B cell (primary cell): ENCODE measurements around the gene ZSWIM4. TPM values are rescaled to one million over a fixed set of nuclear protein-coding genes. Genes with fewer than 3 reads are reported as not detected.

Source experiments
- ATAC-seq: fragments of 200-7000 bp; cut with Tn5 transposase; one replicate; pipeline ENCODE4 v1.10.0; 2021; ENCODE audit warnings: low read depth, mild to moderate bottlenecking, moderate number of reproducible peaks, moderate library complexity
- CTCF ChIA-PET: fragments of 350-600 bp; sonication (Branson Sonifier 250); formaldehyde crosslinking; loops from one replicate; lab custom pipeline; 2021; ENCODE audit warnings: antibody characterized with exemption, inconsistent platforms; lab: Charles Lee
- POLR2A ChIA-PET: fragments of 350-600 bp; sonication (Branson Sonifier 250); formaldehyde crosslinking; loops from one replicate; lab custom pipeline; 2021; ENCODE audit warnings: antibody characterized with exemption; lab: Charles Lee
- DNase-seq: peaks from one replicate; pipeline ENCODE4 v3.0.0; 2013
- H2AFZ ChIP-seq: 2 replicates; pipeline ENCODE4 v1.6.1; 2012; ENCODE audit warnings: mild to moderate bottlenecking, low read depth, low read length; ENCODE audit not compliant: insufficient read depth, poor library complexity, severe bottlenecking
- H3K27ac ChIP-seq, 2 donors: 1 replicate in 1 of 2; 2 replicates in 1 of 2; pipeline ENCODE4 v1.5.1; 2012 to 2013; ENCODE audit warnings: low read length in 2 of 2, mild to moderate bottlenecking in 2 of 2, moderate library complexity in 1 of 2
- H3K27me3 ChIP-seq, 4 experiments: fragments of 200-600 bp in 1 of 4; sonication (generic) in 1 of 4; replicated peaks in 1 of 4; 1 replicate in 2 of 4; 2 replicates in 2 of 4; pipeline versions ENCODE4 v1.6.1 to v1.7.0; 2013 to 2016; ENCODE audit warnings: low read length in 3 of 4, mild to moderate bottlenecking in 2 of 4, mixed read lengths in 1 of 4, moderate library complexity in 1 of 4; ENCODE audit not compliant: insufficient read depth in 4 of 4, control insufficient read depth in 3 of 4; ENCODE audit errors: control extremely low read depth in 1 of 4
- H3K36me3 ChIP-seq, 2 experiments: replicated peaks in 1 of 2; 1 replicate in 1 of 2; 2 replicates in 1 of 2; pipeline versions ENCODE4 v1.6.1 to v1.7.1; 2013; ENCODE audit warnings: low read length in 1 of 2; ENCODE audit not compliant: insufficient read depth in 2 of 2, control insufficient read depth in 1 of 2; ENCODE audit errors: control extremely low read depth in 1 of 2, extremely low read depth in 1 of 2
- H3K4me1 ChIP-seq, 2 donors: fragments of 200-600 bp in 1 of 2; sonication (generic) in 1 of 2; 1 replicate in 1 of 2; 2 replicates in 1 of 2; pipeline versions ENCODE4 v1.5.1 to v1.6.1; 2013 to 2017; ENCODE audit warnings: low read length in 2 of 2; ENCODE audit not compliant: control insufficient read depth in 2 of 2, insufficient read depth in 2 of 2
- H3K4me2 ChIP-seq: replicated peaks from 2 replicates; pipeline ENCODE3; 2012; ENCODE audit warnings: mild to moderate bottlenecking, low read depth, low read length; ENCODE audit not compliant: poor library complexity, severe bottlenecking
- H3K4me3 ChIP-seq, 5 experiments: fragments of 200-600 bp in 1 of 5; sonication (generic) in 1 of 5; 1 replicate in 3 of 5; 2 replicates in 2 of 5; pipeline versions ENCODE4 v1.5.1 to v1.7.0; 2011 to 2016; ENCODE audit warnings: low read length in 4 of 5, mild to moderate bottlenecking in 4 of 5, low read depth in 2 of 5, control low read depth in 1 of 5, moderate library complexity in 1 of 5; ENCODE audit not compliant: insufficient read depth in 1 of 5; ENCODE audit errors: control extremely low read depth in 1 of 5, extremely low read depth in 1 of 5
- H3K79me2 ChIP-seq: fragments of 200-600 bp; sonication (generic); one replicate; pipeline ENCODE4 v1.6.0; 2016; ENCODE audit warnings: low read length; ENCODE audit not compliant: control insufficient read depth, insufficient read depth
- H3K9ac ChIP-seq: fragments of 200-600 bp; sonication (generic); 2 replicates; pipeline ENCODE4 v1.6.1; 2017; ENCODE audit warnings: mild to moderate bottlenecking, low read length, moderate library complexity
- H3K9me3 ChIP-seq, 3 donors: one replicate each; pipeline versions ENCODE4 v1.6.1 to v1.7.1; 2013; ENCODE audit warnings: low read length in 2 of 3; ENCODE audit not compliant: control insufficient read depth in 2 of 3, insufficient read depth in 1 of 3; ENCODE audit errors: control extremely low read depth in 1 of 3
- H4K20me1 ChIP-seq: 2 replicates; pipeline ENCODE4 v1.6.0; 2012; ENCODE audit warnings: mild to moderate bottlenecking, low read length; ENCODE audit not compliant: insufficient read depth, control insufficient read depth, poor library complexity, severe bottlenecking
- H3K27ac Mint-ChIP-seq: one replicate; pipeline ENCODE4 v1.8.0; 2021; ENCODE audit warnings: mixed read lengths
- H3K27me3 Mint-ChIP-seq: one replicate; pipeline ENCODE4 v1.8.0; 2021; ENCODE audit warnings: mixed read lengths
- H3K4me1 Mint-ChIP-seq: one replicate; pipeline ENCODE4 v1.8.0; 2021; ENCODE audit warnings: mixed read lengths
- H3K4me3 Mint-ChIP-seq: one replicate; pipeline ENCODE4 v1.8.0; 2021; ENCODE audit warnings: mixed read lengths
- H3K9me3 Mint-ChIP-seq: one replicate; pipeline ENCODE4 v1.8.0; 2022; ENCODE audit warnings: mixed read lengths; ENCODE audit not compliant: insufficient read depth
- EZH2 ChIP-seq: IDR thresholded peaks from 2 replicates; pipeline ENCODE4 v1.6.1; 2012; ENCODE audit warnings: borderline replicate concordance, low read depth, mild to moderate bottlenecking, moderate library complexity, low read length; ENCODE audit not compliant: insufficient read depth, poor library complexity, severe bottlenecking
- WGBS: methylation state at CpG from one replicate; pipeline ENCODE4 v1.1.5; 2013; ENCODE audit warnings: missing lambda C conversion rate; ENCODE audit not compliant: insufficient coverage; 5-methylcytosine and 5-hydroxymethylcytosine counted together
- intact Hi-C: fragments of 100-400 bp; cut with micrococcal nuclease; formaldehyde crosslinking; loops from one replicate; pipeline ENCODE4 v1.10.0; 2022
- polyA plus RNA-seq: library from polyadenylated mRNA; depleted of rRNA; stranded (reverse); fragments of >200 nt; gene quantifications from 2 replicates; pipeline ENCODE4 v1.2.3, GENCODE V29; 2012
- total RNA-seq, 2 donors: library from RNA; stranded (reverse); fragments of 120-200 nt in 1 of 2; gene quantifications; 1 replicate in 1 of 2; 2 replicates in 1 of 2; pipeline versions ENCODE4 v1.2.3 to v1.2.4, GENCODE V29; 2013 to 2022
- TF ChIP-seq, protein P1 (sequence below): fragments of 200-600 bp; IDR thresholded peaks from one replicate; pipeline ENCODE4 v1.8.0; 2022; ENCODE audit warnings: antibody characterized with exemption, mild to moderate bottlenecking

Gene ZSWIM4
- total and polyA plus RNA-seq, 2 donors (not counting 1 experiment from before 2014, with no cell fraction given), result 2.6 to 10.6 TPM

- Histone ChIP-seq H4K20me1 (peaks cover 9% of the 10 kb centered on the region), H3K9me3 (no peaks in the 10 kb centered on the region), H3K9ac (peak overlapping the region; percentile 77), H3K4me2 (peak overlapping the region; percentile 97), H3K36me3 (no peaks in the 10 kb centered on the region), H3K27ac (peak overlapping the region; percentile 93 to 94), H3K4me1 (peaks cover 73 to 87% of the 10 kb centered on the region in 2 donors), H2AFZ (no peak overlapping the region), H3K4me3 (peak overlapping the region; percentile 49 to 75 (median 64)), H3K27me3 (no peaks in the 10 kb centered on the region), H3K79me2 (peaks cover 32% of the 10 kb centered on the region)
- 62% methylated on average over 26 of the region's 26 CpGs for WGBS
- CTCF ChIA-PET, result interaction anchor here (1.2 to 2.9 kb wide), 3 partner anchors 9 to 54 kb away, joined by 3 to 12 read pairs (median 3); no protein-coding TSS in a partner anchor
- peaks cover 72% of the 10 kb centered on the region for H3K4me1 Mint-ChIP-seq
- no peaks in the 10 kb centered on the region for H3K9me3 Mint-ChIP-seq
- peak overlapping the region; percentile 95 for H3K27ac Mint-ChIP-seq
- ATAC-seq (no peak), DNase-seq (peak; percentile 51)
- intact Hi-C loops, result no loop called here
- TF ChIP-seq, protein P1, sequence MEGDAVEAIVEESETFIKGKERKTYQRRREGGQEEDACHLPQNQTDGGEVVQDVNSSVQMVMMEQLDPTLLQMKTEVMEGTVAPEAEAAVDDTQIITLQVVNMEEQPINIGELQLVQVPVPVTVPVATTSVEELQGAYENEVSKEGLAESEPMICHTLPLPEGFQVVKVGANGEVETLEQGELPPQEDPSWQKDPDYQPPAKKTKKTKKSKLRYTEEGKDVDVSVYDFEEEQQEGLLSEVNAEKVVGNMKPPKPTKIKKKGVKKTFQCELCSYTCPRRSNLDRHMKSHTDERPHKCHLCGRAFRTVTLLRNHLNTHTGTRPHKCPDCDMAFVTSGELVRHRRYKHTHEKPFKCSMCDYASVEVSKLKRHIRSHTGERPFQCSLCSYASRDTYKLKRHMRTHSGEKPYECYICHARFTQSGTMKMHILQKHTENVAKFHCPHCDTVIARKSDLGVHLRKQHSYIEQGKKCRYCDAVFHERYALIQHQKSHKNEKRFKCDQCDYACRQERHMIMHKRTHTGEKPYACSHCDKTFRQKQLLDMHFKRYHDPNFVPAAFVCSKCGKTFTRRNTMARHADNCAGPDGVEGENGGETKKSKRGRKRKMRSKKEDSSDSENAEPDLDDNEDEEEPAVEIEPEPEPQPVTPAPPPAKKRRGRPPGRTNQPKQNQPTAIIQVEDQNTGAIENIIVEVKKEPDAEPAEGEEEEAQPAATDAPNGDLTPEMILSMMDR, result no peak
- TF ChIP-seq EZH2, result no peak
- H3K4me3 Mint-ChIP-seq, result peak overlapping the region; percentile 88
- H3K27me3 Mint-ChIP-seq, result no peaks in the 10 kb centered on the region
- POLR2A ChIA-PET, result interaction anchor here (0.6 to 3.7 kb wide), 8 partner anchors 13 to 242 kb away, joined by 3 to 14 read pairs (median 6); partner anchors contain the start of gene ZSWIM4
Measured at GRCh38 chr19:13841086-13841961, 46.1 kb downstream of the ZSWIM4 start.

GRCh38 chr19:13841962-13842290 is 46.7 kb downstream of the ZSWIM4 start:
- WGBS, result 6% methylated on average over 6 of the region's 11 CpGs
- ChIA-PET CTCF (interaction anchor here (1.2 to 1.6 kb wide), 2 partner anchors 8 to 54 kb away, joined by 3 read pairs; no protein-coding TSS in a partner anchor), POLR2A (interaction anchor here (0.6 to 3.7 kb wide), 7 partner anchors 14 to 110 kb away, joined by 3 to 14 read pairs (median 7); partner anchors contain the start of gene ZSWIM4)
- intact Hi-C loops, result no loop called here
- no peak overlapping the region for H2AFZ ChIP-seq
- peak overlapping the region; percentile 97 for H3K4me2 ChIP-seq
- ATAC-seq, result no peak
- H3K4me1 ChIP-seq, result peaks cover 72 to 87% of the 10 kb centered on the region in 2 donors
- peaks cover 0 to 2% (median 0%) of the 10 kb centered on the region in 4 experiments for H3K27me3 ChIP-seq
- Mint-ChIP-seq H3K4me1 (peaks cover 72% of the 10 kb centered on the region), H3K4me3 (peak overlapping the region; percentile 88), H3K27me3 (no peaks in the 10 kb centered on the region), H3K27ac (peak overlapping the region; percentile 95), H3K9me3 (no peaks in the 10 kb centered on the region)
- H4K20me1 ChIP-seq, result peaks cover 9% of the 10 kb centered on the region
- no peaks in the 10 kb centered on the region for H3K36me3 ChIP-seq
- no peak for DNase-seq
- H3K27ac ChIP-seq, result peak overlapping the region; percentile 93 to 94
- H3K4me3 ChIP-seq, result peak overlapping the region; percentile 37 to 75 (median 62)
- TF ChIP-seq, protein P1, result no peak
- TF ChIP-seq EZH2, result no peak
- peak overlapping the region; percentile 77 for H3K9ac ChIP-seq
- H3K9me3 ChIP-seq, result no peaks in the 10 kb centered on the region
- H3K79me2 ChIP-seq, result peaks cover 32% of the 10 kb centered on the region
